Measurements from ENCODE around the gene CEP70. TPM values are rescaled to one million over a fixed set of nuclear protein-coding genes. Genes with fewer than 3 reads are reported as not detected.

The CEP70 gene
- total and polyA plus RNA-seq, 2 of the 13 experiments (the other 11 are each of a cell fraction or from before 2014, with no cell fraction given), result 4.0 to 22.3 TPM

DNA sequence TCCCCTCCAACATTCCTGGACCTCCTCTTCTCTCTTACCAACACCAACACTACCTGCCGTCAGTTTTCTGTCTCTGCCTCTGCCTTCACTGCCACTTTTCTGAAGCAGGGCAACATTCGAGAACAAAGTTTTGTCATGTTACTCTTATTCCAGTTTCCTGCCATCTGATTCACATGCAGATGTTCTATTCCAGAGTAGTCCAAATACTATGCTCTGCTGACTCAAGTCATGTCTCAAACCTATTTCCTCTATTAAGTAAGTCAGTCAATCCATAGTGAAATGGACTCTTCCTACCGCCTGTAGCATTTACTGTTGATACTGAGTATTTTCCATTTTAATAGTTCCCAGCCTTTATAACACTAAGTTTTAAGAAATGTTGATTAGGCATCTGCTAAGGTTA is 116.3 kb downstream of the CEP70 start:
- FAIRE-seq, result no peak
- H3K27me3 ChIP-seq (ENCODE audit: control insufficient read depth in 1 of 2, insufficient read depth in 2 of 2, low read length in 2 of 2), result no peaks in the 10 kb centered on the region
- BruUV-seq (replicated peaks), result no TSS peak
- no peaks in the 10 kb centered on the region for H4K20me1 ChIP-seq (ENCODE audit: insufficient read depth, low read length)
- H3K36me3 ChIP-seq (replicated peaks in 1 of 2; ENCODE audit: control insufficient read depth in 1 of 2, insufficient read depth in 2 of 2, low read length in 2 of 2), result no peaks in the 10 kb centered on the region
- in situ Hi-C loops (cut with HindIII; ENCODE audit: extremely low pct_ligation_motif_present, low pct_unique_long_range_greater_than_20kb) (no loop called here), intact Hi-C loops (cut with micrococcal nuclease; ENCODE audit: unreplicated experiment) (loop anchor here (2.0 kb wide), 1 partner anchor 117 kb away; the partner anchor contains the start of gene CEP70)
- H2AFZ ChIP-seq (ENCODE audit: low read length), result no peak overlapping the region
- ChIA-PET CTCF (ENCODE audit: low intra/inter-chr PET ratio, low total read pairs) (no interaction called here), POLR2A (no interaction called here)
- no peak for ATAC-seq
- H3K4me1 ChIP-seq (ENCODE audit: insufficient read depth, low read length), result no peaks in the 10 kb centered on the region
- WGBS (ENCODE audit: low lambda C conversion rate), result 93% methylated on average over 3 of the region's 3 CpGs
- H3K9me3 ChIP-seq (ENCODE audit: low read length), result no peaks in the 10 kb centered on the region
- no peak overlapping the region for H3K4me3 ChIP-seq (replicated peaks in 1 of 3; ENCODE audit: insufficient read depth in 1 of 3, low read depth in 2 of 3, low read length in 3 of 3)
- no peaks in the 10 kb centered on the region for H3K79me2 ChIP-seq (ENCODE audit: insufficient read depth, low read length)
- no peak overlapping the region for H3K27ac ChIP-seq (ENCODE audit: extremely low read length, insufficient read depth, low read length)
- no peak overlapping the region for H3K4me2 ChIP-seq (ENCODE audit: low read depth, low read length)
- no peak for DNase-seq (ENCODE audit: low spot score)
- H3K9ac ChIP-seq (ENCODE audit: insufficient read depth, low read depth, low read length), result no peak overlapping the region
- no peak for TF ChIP-seq PLRG1 (conservative IDR thresholded peaks at IDR 0.05)
- TF ChIP-seq ZNF225 (CRISPR knock-in tag; IDR thresholded peaks at IDR 0.05), result no peak
- no peak for TF ChIP-seq SIN3B (IDR thresholded peaks at IDR 0.05; ENCODE audit: low read length)
- TF ChIP-seq SIX4 (CRISPR knock-in tag; IDR thresholded peaks at IDR 0.05), result no peak
- TF ChIP-seq DDIT3 (CRISPR knock-in tag; IDR thresholded peaks at IDR 0.05), result no peak
- no peak for TF ChIP-seq SIX1 (CRISPR knock-in tag; IDR thresholded peaks at IDR 0.05; ENCODE audit: borderline replicate concordance)
- no peak for TF ChIP-seq MLXIP (CRISPR knock-in tag; IDR thresholded peaks at IDR 0.05; ENCODE audit: borderline replicate concordance)
- TF ChIP-seq TGIF2 (CRISPR knock-in tag; IDR thresholded peaks at IDR 0.05), result no peak
- no peak for TF ChIP-seq MTF2 (CRISPR knock-in tag; IDR thresholded peaks at IDR 0.05; ENCODE audit: borderline replicate concordance)
- no peak for TF ChIP-seq HNRNPL (IDR thresholded peaks at IDR 0.05; ENCODE audit: low read depth, low read length)
